ENCODE data around the gene TMED1. TPM values are rescaled to one million over a fixed set of nuclear protein-coding genes. Genes with fewer than 3 reads are reported as not detected.

Gene TMED1
- total and polyA plus RNA-seq, 2 donors (not counting 1 experiment from before 2014, with no cell fraction given), result 40.1 to 42.3 TPM

DNA sequence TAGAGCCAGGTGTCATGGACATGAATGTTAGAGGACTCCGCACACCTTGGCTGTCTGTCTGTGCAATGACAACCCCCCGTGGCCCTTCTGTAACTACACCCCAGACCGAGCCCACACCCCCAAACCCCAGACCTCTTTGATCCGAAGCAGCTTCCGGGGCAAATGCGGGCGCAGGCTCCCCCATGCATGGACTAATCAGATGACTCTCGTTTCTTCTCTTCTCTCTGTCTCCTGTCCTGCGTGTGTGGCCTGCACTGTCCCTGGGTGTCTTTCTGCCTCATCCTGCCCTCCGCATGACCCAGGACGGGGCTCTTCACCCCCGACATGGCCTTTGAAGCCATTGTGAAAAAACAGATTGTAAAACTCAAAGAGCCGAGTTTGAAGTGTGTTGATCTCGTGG is 38.9 kb downstream of the TMED1 start:
- DNase-seq (ENCODE audit: low read depth in 2 of 2), result no peak
- no peaks in the 10 kb centered on the region for H3K9me3 ChIP-seq (ENCODE audit: control insufficient read depth, insufficient read depth, low read depth, low read length)
- H3K4me1 ChIP-seq (ENCODE audit: control insufficient read depth, extremely low read depth, insufficient read depth, low read length), result no peaks in the 10 kb centered on the region
- H3K4me2 ChIP-seq (ENCODE audit: extremely low read depth, insufficient read depth, low read length), result no peak overlapping the region
- no peaks in the 10 kb centered on the region for H3K27me3 ChIP-seq (ENCODE audit: control insufficient read depth, insufficient read depth, low read length)
- no peaks in the 10 kb centered on the region for H4K20me1 ChIP-seq (ENCODE audit: control insufficient read depth, extremely low read depth, insufficient read depth, low read length)
- H3K79me2 ChIP-seq (ENCODE audit: control insufficient read depth, insufficient read depth, low read length), result no peaks in the 10 kb centered on the region
- H3K36me3 ChIP-seq (ENCODE audit: control insufficient read depth, insufficient read depth, low read length), result peaks cover 33% of the 10 kb centered on the region
- TF ChIP-seq EZH2 (IDR thresholded peaks at IDR 0.05; ENCODE audit: low read length, missing control alignments) (no peak), CTCF (conservative IDR thresholded peaks at IDR 0.05 in 1 of 2, IDR thresholded peaks at IDR 0.05 in 1 of 2; ENCODE audit: low read depth in 1 of 2, low read length in 2 of 2) (no peak)
- H2AFZ ChIP-seq (ENCODE audit: low read length), result no peak overlapping the region
- no peak overlapping the region for H3K9ac ChIP-seq (ENCODE audit: insufficient read depth, low read length)
- no peak overlapping the region for H3K27ac ChIP-seq (ENCODE audit: insufficient read depth, low read length)
- no peak overlapping the region for H3K4me3 ChIP-seq (replicated peaks in 1 of 4; ENCODE audit: control extremely low read depth in 1 of 4, insufficient read depth in 1 of 4, low read depth in 3 of 4, low read length in 4 of 4)

DNA sequence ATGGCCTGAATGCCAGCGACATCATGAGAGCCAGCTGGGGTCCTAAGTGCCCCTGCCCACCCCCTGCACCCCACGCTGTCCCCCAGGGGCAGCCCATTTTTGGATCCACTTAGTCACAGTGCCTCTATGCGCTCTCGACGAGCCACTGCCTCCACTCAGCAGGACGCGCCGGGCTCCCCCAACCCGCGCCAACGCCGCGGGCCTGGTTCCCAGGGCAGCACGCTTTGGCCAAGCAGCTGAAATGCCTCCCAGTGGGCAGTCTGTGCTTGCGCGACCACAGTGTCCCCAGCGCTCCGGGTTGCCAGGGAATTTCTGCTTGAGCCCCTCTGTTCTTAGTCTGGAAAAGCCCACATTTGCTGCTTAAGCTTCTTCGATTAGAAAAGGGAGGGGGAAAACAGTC is 39.4 kb downstream of the TMED1 start:
- H3K36me3 ChIP-seq (ENCODE audit: control insufficient read depth, insufficient read depth, low read length), result peaks cover 30% of the 10 kb centered on the region
- TF ChIP-seq CTCF (conservative IDR thresholded peaks at IDR 0.05 in 1 of 2, IDR thresholded peaks at IDR 0.05 in 1 of 2; ENCODE audit: low read depth in 1 of 2, low read length in 2 of 2), result no peak
- TF ChIP-seq EZH2 (IDR thresholded peaks at IDR 0.05; ENCODE audit: low read length, missing control alignments), result no peak
- no peak overlapping the region for H2AFZ ChIP-seq (ENCODE audit: low read length)

DNA sequence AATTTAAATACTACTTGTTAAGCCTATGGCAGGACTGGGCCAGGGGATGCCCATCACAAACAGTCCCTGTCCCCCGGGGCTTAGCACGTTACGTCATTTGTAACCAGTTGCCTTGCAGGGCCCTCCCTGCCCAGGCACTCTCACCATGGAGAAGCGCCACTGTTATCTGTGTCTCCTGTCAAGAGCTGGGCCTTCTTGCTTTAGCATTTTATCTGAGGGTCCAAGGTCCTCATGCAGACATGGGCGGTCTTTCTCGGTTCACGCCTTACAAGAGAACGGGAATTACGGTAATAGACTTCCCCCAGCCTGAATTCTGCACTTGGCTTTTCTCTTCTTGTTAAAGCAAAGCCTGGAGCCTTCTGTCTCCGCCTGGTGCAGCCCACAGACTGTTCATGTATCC is 46.1 kb downstream of the TMED1 start:
- no peak overlapping the region for H3K4me3 ChIP-seq (replicated peaks in 1 of 4; ENCODE audit: control extremely low read depth in 1 of 4, insufficient read depth in 1 of 4, low read depth in 3 of 4, low read length in 4 of 4)
- no peak for DNase-seq (ENCODE audit: low read depth in 2 of 2)
- no peak overlapping the region for H2AFZ ChIP-seq (ENCODE audit: low read length)
- TF ChIP-seq EZH2 (IDR thresholded peaks at IDR 0.05; ENCODE audit: low read length, missing control alignments), result no peak
- TF ChIP-seq CTCF (conservative IDR thresholded peaks at IDR 0.05 in 1 of 2, IDR thresholded peaks at IDR 0.05 in 1 of 2; ENCODE audit: low read depth in 1 of 2, low read length in 2 of 2), result no peak
- no peaks in the 10 kb centered on the region for H3K4me1 ChIP-seq (ENCODE audit: control insufficient read depth, extremely low read depth, insufficient read depth, low read length)
- no peaks in the 10 kb centered on the region for H3K27me3 ChIP-seq (ENCODE audit: control insufficient read depth, insufficient read depth, low read length)
- H3K9ac ChIP-seq (ENCODE audit: insufficient read depth, low read length), result no peak overlapping the region
- H4K20me1 ChIP-seq (ENCODE audit: control insufficient read depth, extremely low read depth, insufficient read depth, low read length), result no peaks in the 10 kb centered on the region
- no peaks in the 10 kb centered on the region for H3K79me2 ChIP-seq (ENCODE audit: control insufficient read depth, insufficient read depth, low read length)
- H3K27ac ChIP-seq (ENCODE audit: insufficient read depth, low read length), result no peak overlapping the region
- no peaks in the 10 kb centered on the region for H3K9me3 ChIP-seq (ENCODE audit: control insufficient read depth, insufficient read depth, low read depth, low read length)
- H3K36me3 ChIP-seq (ENCODE audit: control insufficient read depth, insufficient read depth, low read length), result peaks cover 20% of the 10 kb centered on the region
- H3K4me2 ChIP-seq (ENCODE audit: extremely low read depth, insufficient read depth, low read length), result no peak overlapping the region

More for the DNA sequence above, 39.4 kb downstream of the TMED1 start:
- H3K27ac ChIP-seq (ENCODE audit: insufficient read depth, low read length), result no peak overlapping the region
- no peak overlapping the region for H3K9ac ChIP-seq (ENCODE audit: insufficient read depth, low read length)
- no peaks in the 10 kb centered on the region for H3K27me3 ChIP-seq (ENCODE audit: control insufficient read depth, insufficient read depth, low read length)
- no peaks in the 10 kb centered on the region for H3K4me1 ChIP-seq (ENCODE audit: control insufficient read depth, extremely low read depth, insufficient read depth, low read length)
- H3K9me3 ChIP-seq (ENCODE audit: control insufficient read depth, insufficient read depth, low read depth, low read length), result no peaks in the 10 kb centered on the region
- no peak overlapping the region for H3K4me2 ChIP-seq (ENCODE audit: extremely low read depth, insufficient read depth, low read length)
- DNase-seq (ENCODE audit: low read depth in 2 of 2), result no peak
- no peaks in the 10 kb centered on the region for H4K20me1 ChIP-seq (ENCODE audit: control insufficient read depth, extremely low read depth, insufficient read depth, low read length)
- no peaks in the 10 kb centered on the region for H3K79me2 ChIP-seq (ENCODE audit: control insufficient read depth, insufficient read depth, low read length)
- no peak overlapping the region for H3K4me3 ChIP-seq (replicated peaks in 1 of 4; ENCODE audit: control extremely low read depth in 1 of 4, insufficient read depth in 1 of 4, low read depth in 3 of 4, low read length in 4 of 4)
